T-cell (primary cell): Measurements from ENCODE around the gene PIWIL4. TPM values are rescaled to one million over a fixed set of nuclear protein-coding genes. Genes with fewer than 3 reads are reported as not detected.

ENCODE experiments used
- ATAC-seq, 4 experiments: fragments of 200-7000 bp in 3 of 4; fragments of 150-1000 bp in 1 of 4; cut with Tn5 transposase; replicated peaks in 1 of 4; 1 replicate in 3 of 4; 2 replicates in 1 of 4; pipeline ENCODE4 v1.10.0; 2021; ENCODE audit warnings: moderate library complexity in 3 of 4, mild to moderate bottlenecking in 2 of 4, moderate number of reproducible peaks in 1 of 4
- CTCF ChIA-PET, 2 donors: fragments of 300-600 bp; sonication (Branson Sonifier 250); formaldehyde crosslinking; loops; one replicate each; lab custom pipeline; 2022; ENCODE audit warnings: antibody characterized with exemption in 2 of 2; lab: Charles Lee
- POLR2A ChIA-PET, 2 donors: fragments of 300-600 bp; sonication (Branson Sonifier 250); formaldehyde crosslinking; loops; one replicate each; lab custom pipeline; 2022; ENCODE audit warnings: antibody characterized with exemption in 2 of 2; lab: Charles Lee
- DNase-seq, 35 experiments: peaks; one replicate each; pipeline versions ENCODE4 v3.0.0 to v3.0.0-alpha.2; 2013 to 2023
- H3K27ac ChIP-seq: one replicate; pipeline ENCODE4 v1.5.1; 2013; ENCODE audit warnings: low read length
- H3K27me3 ChIP-seq, 2 experiments: replicated peaks in 1 of 2; 1 replicate in 1 of 2; 2 replicates in 1 of 2; pipeline versions ENCODE4 v1.6.1 to v1.7.0; 2013; ENCODE audit warnings: low read length in 1 of 2, mixed read lengths in 1 of 2; ENCODE audit not compliant: control insufficient read depth in 2 of 2, insufficient read depth in 2 of 2; ENCODE audit errors: extremely low read depth in 1 of 2
- H3K36me3 ChIP-seq, 2 donors: 1 replicate in 1 of 2; 2 replicates in 1 of 2; pipeline versions ENCODE4 v1.6.1 to v1.7.0; 2013; ENCODE audit warnings: low read length in 1 of 2; ENCODE audit not compliant: control insufficient read depth in 2 of 2, insufficient read depth in 1 of 2; ENCODE audit errors: extremely low read depth in 1 of 2
- H3K4me1 ChIP-seq, 2 experiments: 1 replicate in 1 of 2; 2 replicates in 1 of 2; pipeline versions ENCODE4 v1.6.1 to v1.7.0; 2013; ENCODE audit warnings: low read length in 2 of 2, mixed read lengths in 1 of 2; ENCODE audit not compliant: insufficient read depth in 2 of 2, control insufficient read depth in 1 of 2; ENCODE audit errors: extremely low read depth in 1 of 2
- H3K4me3 ChIP-seq, 2 donors: 1 replicate in 1 of 2; 2 replicates in 1 of 2; pipeline versions ENCODE4 v1.5.1 to v1.7.0; 2013; ENCODE audit warnings: mild to moderate bottlenecking in 2 of 2, low read length in 1 of 2, moderate library complexity in 1 of 2; ENCODE audit not compliant: control insufficient read depth in 1 of 2; ENCODE audit errors: extremely low read depth in 1 of 2
- H3K9me3 ChIP-seq: 2 replicates; pipeline ENCODE4 v1.7.0; 2013
- H3K27ac Mint-ChIP-seq, 2 donors: one replicate each; pipeline ENCODE4 v1.8.0; 2020 to 2021; ENCODE audit warnings: mild to moderate bottlenecking in 2 of 2, mixed read lengths in 2 of 2
- H3K27me3 Mint-ChIP-seq, 2 donors: one replicate each; pipeline ENCODE4 v1.8.0; 2021 to 2022; ENCODE audit warnings: mixed read lengths in 2 of 2
- H3K36me3 Mint-ChIP-seq: one replicate; pipeline ENCODE4 v1.8.0; 2021; ENCODE audit warnings: mixed read lengths
- H3K4me1 Mint-ChIP-seq, 3 donors: one replicate each; pipeline ENCODE4 v1.8.0; 2020 to 2022; ENCODE audit warnings: mixed read lengths in 3 of 3, mild to moderate bottlenecking in 1 of 3
- H3K4me3 Mint-ChIP-seq, 3 donors: one replicate each; pipeline ENCODE4 v1.8.0; 2020 to 2022; ENCODE audit warnings: mild to moderate bottlenecking in 3 of 3, mixed read lengths in 3 of 3, moderate library complexity in 3 of 3
- H3K9me3 Mint-ChIP-seq, 3 donors: one replicate each; pipeline ENCODE4 v1.8.0; 2020 to 2022; ENCODE audit warnings: mixed read lengths in 3 of 3
- WGBS: methylation state at CpG from one replicate; pipeline ENCODE4 v1.1.5; 2013; ENCODE audit warnings: missing lambda C conversion rate; ENCODE audit not compliant: insufficient coverage; 5-methylcytosine and 5-hydroxymethylcytosine counted together
- total RNA-seq, 35 experiments: library from RNA in 6 of 35; stranded (reverse) in 6 of 35; fragments of 120-200 nt in 1 of 35; gene quantifications; one replicate each; pipeline versions ENCODE4 v1.2.1 to v1.2.4 and lab custom pipeline; 2013 to 2026

PIWIL4 gene
- total RNA-seq, 5 donors from 2014 or later (not counting 1 experiment from before 2014, with no cell fraction given), result 0.82 to 2.7 (median 2.0) TPM

DNA sequence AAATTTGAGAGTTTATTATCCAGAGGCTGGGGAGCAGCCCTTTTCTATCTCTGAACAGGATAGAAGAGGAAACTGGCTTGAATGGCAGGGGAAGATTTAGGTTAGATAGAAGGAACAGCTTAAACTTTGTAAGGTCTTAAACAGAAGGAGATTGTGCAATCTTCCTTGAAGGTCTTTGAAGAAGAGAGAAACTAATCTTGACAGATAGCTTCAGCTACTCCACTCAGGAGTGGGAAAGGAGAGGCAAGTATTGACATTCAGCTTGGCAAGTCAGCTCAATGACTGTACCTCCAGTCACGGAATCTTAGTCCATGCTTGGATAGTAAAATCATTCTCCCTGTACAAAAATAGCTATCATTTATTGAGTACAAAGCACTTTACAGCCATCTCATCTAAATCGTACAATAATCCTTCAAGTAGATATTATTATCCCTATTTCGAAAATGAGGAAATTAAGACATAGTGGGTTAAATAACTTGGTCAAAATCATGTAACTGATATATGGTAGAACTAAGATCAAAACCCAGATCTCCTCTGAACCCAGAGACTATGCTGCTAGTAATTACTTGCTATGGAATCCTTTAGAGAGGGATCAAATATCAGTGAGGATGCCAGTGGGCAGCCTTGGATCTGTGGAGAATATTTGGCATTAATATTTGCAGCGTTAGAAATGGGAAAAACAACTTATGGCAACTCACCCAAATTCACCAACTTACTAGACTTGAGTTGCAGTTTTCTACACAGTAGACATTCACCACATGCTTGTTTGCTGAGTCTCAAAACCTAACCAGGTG, 40.3 kb upstream of the PIWIL4 start:
- WGBS, result no CpG with 5 or more reads among the region's 4 CpGs
- H3K4me1 Mint-ChIP-seq, result no peaks in the 10 kb centered on the region
- no peak overlapping the region for H3K4me3 Mint-ChIP-seq
- no peaks in the 10 kb centered on the region for H3K4me1 ChIP-seq
- ATAC-seq, result no peak
- ChIA-PET CTCF (interaction anchor here (0.8 to 2.2 kb wide), 2 partner anchors 10 to 11 kb away, joined by 3 to 8 read pairs; no protein-coding TSS in a partner anchor), POLR2A (no interaction called here)
- no peak overlapping the region for H3K27ac ChIP-seq
- H3K27me3 ChIP-seq, result peaks cover 0 to 3% of the 10 kb centered on the region in 2 experiments
- no peaks in the 10 kb centered on the region for H3K9me3 ChIP-seq
- H3K27me3 Mint-ChIP-seq, result peaks cover 21 to 37% of the 10 kb centered on the region in 2 donors
- no peaks in the 10 kb centered on the region for H3K36me3 ChIP-seq
- no peak overlapping the region for H3K4me3 ChIP-seq
- no peak overlapping the region for H3K27ac Mint-ChIP-seq
- DNase-seq, result no peak
- H3K9me3 Mint-ChIP-seq, result no peaks in the 10 kb centered on the region
- no peaks in the 10 kb centered on the region for H3K36me3 Mint-ChIP-seq

- H3K27me3 Mint-ChIP-seq, result peaks cover 21 to 36% of the 10 kb centered on the region in 2 donors
- CTCF ChIA-PET, result no interaction called here
Observed at GRCh38 chr11:94528551-94528950, 38.6 kb upstream of the PIWIL4 start.

DNA sequence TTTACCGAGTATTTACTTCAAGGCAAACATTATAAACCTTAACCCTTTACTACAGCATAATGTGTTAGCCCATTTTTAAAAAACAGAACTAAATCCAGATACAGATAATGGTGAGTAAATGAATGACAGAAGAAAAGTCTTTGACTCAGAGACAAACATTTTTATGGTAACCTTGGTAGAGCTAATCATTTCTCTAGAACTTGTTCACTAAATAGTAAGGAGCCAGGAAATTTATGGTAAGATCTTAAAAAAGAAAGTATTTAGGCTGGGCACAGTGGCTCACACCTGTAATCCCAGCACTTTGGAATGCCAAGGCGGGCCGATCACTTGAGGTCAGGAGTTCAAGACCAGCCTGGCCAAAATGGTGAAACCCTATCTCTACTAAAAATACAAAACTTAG, 35.0 kb upstream of the PIWIL4 start:
- ChIA-PET CTCF (no interaction called here), POLR2A (no interaction called here)
- Histone ChIP-seq H3K27me3 (peaks cover 0 to 3% of the 10 kb centered on the region in 2 experiments), H3K9me3 (no peaks in the 10 kb centered on the region), H3K27ac (no peak overlapping the region), H3K36me3 (no peaks in the 10 kb centered on the region), H3K4me1 (no peaks in the 10 kb centered on the region), H3K4me3 (no peak overlapping the region)
- H3K4me3 Mint-ChIP-seq, result no peak overlapping the region
- 80% methylated on average over 2 of the region's 3 CpGs for WGBS
- no peaks in the 10 kb centered on the region for H3K4me1 Mint-ChIP-seq
- no peak for ATAC-seq
- no peaks in the 10 kb centered on the region for H3K36me3 Mint-ChIP-seq
- no peaks in the 10 kb centered on the region for H3K9me3 Mint-ChIP-seq
- DNase-seq, result no peak
- no peak overlapping the region for H3K27ac Mint-ChIP-seq
- peaks cover 11 to 40% of the 10 kb centered on the region in 2 donors for H3K27me3 Mint-ChIP-seq

More at GRCh38 chr11:94528551-94528950, 38.6 kb upstream of the PIWIL4 start:
- H3K4me1 Mint-ChIP-seq, result no peaks in the 10 kb centered on the region
- no peak overlapping the region for H3K27ac ChIP-seq
- POLR2A ChIA-PET, result no interaction called here
- H3K36me3 Mint-ChIP-seq, result no peaks in the 10 kb centered on the region
- no peaks in the 10 kb centered on the region for H3K9me3 Mint-ChIP-seq
- H3K36me3 ChIP-seq, result no peaks in the 10 kb centered on the region
- DNase-seq, result no peak
- H3K9me3 ChIP-seq, result no peaks in the 10 kb centered on the region
- no peak overlapping the region for H3K4me3 ChIP-seq
- no peak overlapping the region for H3K27ac Mint-ChIP-seq
- H3K4me1 ChIP-seq, result no peaks in the 10 kb centered on the region
- H3K27me3 ChIP-seq, result peaks cover 0 to 3% of the 10 kb centered on the region in 2 experiments
- H3K4me3 Mint-ChIP-seq, result no peak overlapping the region
- ATAC-seq, result no peak

DNA sequence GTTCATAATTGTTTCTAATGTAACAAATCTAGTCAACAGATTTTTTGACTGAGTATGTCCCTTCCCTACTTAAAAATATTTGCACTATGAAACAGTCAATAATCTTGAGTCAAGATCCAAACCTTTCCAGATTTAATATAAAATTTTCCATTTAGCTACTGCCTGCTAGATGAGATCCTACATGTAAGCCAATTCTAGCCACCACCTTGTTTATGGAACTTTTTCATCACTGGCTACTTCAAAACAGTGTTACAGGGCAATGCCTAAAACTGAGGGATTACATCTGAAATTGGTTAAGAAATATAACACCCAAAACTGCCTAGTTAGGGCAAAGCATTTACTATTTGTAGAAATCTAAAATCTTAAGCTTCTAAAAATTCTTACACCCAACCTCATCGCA, 34.0 kb upstream of the PIWIL4 start:
- DNase-seq (no peak), ATAC-seq (no peak)
- no peaks in the 10 kb centered on the region for H3K9me3 Mint-ChIP-seq
- H3K27me3 Mint-ChIP-seq, result peaks cover 15 to 44% of the 10 kb centered on the region in 2 donors
- ChIA-PET CTCF (no interaction called here), POLR2A (no interaction called here)
- no peaks in the 10 kb centered on the region for H3K4me1 Mint-ChIP-seq
- H3K4me1 ChIP-seq, result no peaks in the 10 kb centered on the region
- no peak overlapping the region for H3K4me3 Mint-ChIP-seq
- H3K36me3 ChIP-seq, result no peaks in the 10 kb centered on the region
- H3K27ac ChIP-seq, result no peak overlapping the region
- H3K27me3 ChIP-seq, result no peaks in the 10 kb centered on the region
- no peak overlapping the region for H3K4me3 ChIP-seq
- no CpG with 5 or more reads among the region's 1 CpG for WGBS
- H3K36me3 Mint-ChIP-seq, result no peaks in the 10 kb centered on the region
- H3K9me3 ChIP-seq, result no peaks in the 10 kb centered on the region
- H3K27ac Mint-ChIP-seq, result no peak overlapping the region

DNA sequence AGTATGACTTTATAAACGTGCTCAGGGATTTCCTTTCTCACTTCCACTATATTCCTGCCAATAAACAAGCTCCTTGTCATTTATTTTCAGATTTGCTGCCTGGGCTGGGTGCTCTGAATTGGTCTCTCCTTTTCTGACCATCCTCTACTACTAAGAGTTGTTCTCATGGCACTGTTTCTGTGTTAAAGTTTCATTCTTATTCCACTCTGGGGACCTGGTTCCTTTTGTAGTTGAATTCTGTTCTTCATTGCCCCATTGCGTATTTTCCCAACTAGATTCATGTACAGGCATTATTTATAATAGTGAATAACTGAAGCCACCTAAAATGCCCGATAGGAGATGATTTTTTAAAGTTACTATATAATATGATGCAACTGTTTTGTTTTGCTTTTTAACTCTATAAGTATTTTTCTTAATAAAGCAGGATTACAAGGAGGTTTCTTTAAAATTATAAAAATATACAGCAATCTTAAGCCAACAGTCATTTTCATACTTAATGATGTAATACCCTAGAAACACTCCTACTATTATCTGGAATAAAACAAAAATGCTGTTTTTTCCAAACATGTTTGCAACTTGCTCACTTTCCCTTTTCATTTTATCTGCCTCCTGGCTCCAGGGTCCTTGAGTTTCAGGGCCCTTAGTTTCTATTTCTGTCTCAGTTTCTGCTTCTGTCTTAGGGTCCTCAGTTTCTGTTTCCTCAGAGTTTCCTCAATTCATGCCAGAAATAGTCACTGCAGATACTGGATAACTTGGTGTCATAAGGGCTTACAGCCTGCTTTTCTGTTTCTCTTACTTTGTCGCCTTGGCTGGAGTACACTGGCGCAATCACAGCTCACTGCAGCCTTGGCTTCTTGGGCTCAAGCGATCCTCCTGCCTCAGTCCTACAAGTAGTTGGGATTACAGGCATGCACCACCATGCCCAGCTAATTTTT, 33.2 kb upstream of the PIWIL4 start:
- Mint-ChIP-seq H3K4me1 (no peaks in the 10 kb centered on the region), H3K9me3 (no peaks in the 10 kb centered on the region), H3K36me3 (no peaks in the 10 kb centered on the region), H3K4me3 (no peak overlapping the region), H3K27ac (no peak overlapping the region), H3K27me3 (peaks cover 12 to 41% of the 10 kb centered on the region in 2 donors)
- Histone ChIP-seq H3K4me1 (no peaks in the 10 kb centered on the region), H3K27me3 (no peaks in the 10 kb centered on the region), H3K27ac (no peak overlapping the region), H3K36me3 (no peaks in the 10 kb centered on the region), H3K9me3 (no peaks in the 10 kb centered on the region), H3K4me3 (no peak overlapping the region)
- ChIA-PET POLR2A (interaction anchor here in 1 of 2 donors (0.6 kb wide), 1 partner anchor 124 kb away, joined by 4 read pairs; no protein-coding TSS in a partner anchor), CTCF (no interaction called here)
- no peak for DNase-seq
- ATAC-seq, result no peak
- WGBS, result 91% methylated on average over 3 of the region's 6 CpGs

DNA sequence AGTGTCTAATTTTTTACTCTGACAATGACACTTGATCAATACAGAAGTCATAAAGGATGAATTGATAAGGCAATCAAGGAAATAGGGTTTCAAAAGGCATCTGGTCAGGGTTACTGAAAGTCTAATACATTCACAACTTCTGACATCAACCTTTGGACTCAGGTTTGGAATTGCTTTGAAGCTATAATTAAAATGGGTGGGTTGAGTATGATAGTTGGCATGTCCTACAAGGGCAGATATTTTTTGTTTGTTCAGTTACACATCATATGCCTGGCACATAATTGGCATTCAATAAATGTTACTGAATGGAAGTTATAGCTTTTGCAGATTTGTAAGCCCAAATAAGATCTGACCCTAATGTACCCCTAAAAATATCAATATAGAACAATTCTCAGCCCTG, 30.8 kb upstream of the PIWIL4 start:
- H3K27ac Mint-ChIP-seq, result no peak overlapping the region
- Histone ChIP-seq H3K4me1 (no peaks in the 10 kb centered on the region), H3K27ac (no peak overlapping the region), H3K4me3 (no peak overlapping the region), H3K9me3 (no peaks in the 10 kb centered on the region), H3K36me3 (no peaks in the 10 kb centered on the region), H3K27me3 (no peaks in the 10 kb centered on the region)
- no peak overlapping the region for H3K4me3 Mint-ChIP-seq
- H3K36me3 Mint-ChIP-seq, result no peaks in the 10 kb centered on the region
- H3K9me3 Mint-ChIP-seq, result no peaks in the 10 kb centered on the region
- ChIA-PET CTCF (no interaction called here), POLR2A (interaction anchor here in 1 of 2 donors (0.7 kb wide), 1 partner anchor 1522 kb away, joined by 4 read pairs; no protein-coding TSS in a partner anchor)
- peaks cover 12 to 31% of the 10 kb centered on the region in 2 donors for H3K27me3 Mint-ChIP-seq
- no peak for DNase-seq
- ATAC-seq, result no peak
- no peaks in the 10 kb centered on the region for H3K4me1 Mint-ChIP-seq
